ENCODE data around the gene NMNAT2. TPM values are rescaled to one million over a fixed set of nuclear protein-coding genes. Genes with fewer than 3 reads are reported as not detected.

Gene NMNAT2
- total and polyA plus RNA-seq, 2 of the 13 experiments (the other 11 are each of a cell fraction or from before 2014, with no cell fraction given) = not detected

DNA sequence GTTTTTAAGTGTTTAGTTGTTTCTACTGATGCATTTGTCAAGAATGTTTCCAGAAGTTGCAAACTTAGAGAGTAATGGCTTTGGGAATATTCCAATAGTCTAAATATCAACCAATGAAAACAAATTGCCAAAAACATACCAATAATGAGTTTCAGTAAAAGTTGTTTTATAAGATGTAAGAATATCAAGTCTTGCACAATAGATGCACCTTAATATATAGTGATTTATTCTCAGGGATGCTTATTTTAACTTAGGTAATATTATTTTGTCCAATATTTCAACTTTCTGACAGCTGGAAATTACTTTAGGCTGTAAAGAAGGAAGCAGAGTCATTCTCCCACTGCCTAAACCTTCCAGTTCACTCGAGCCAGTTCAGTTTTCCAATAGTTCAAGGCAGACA lies 5.4 kb upstream of the NMNAT2 start:
- ChIA-PET POLR2A (no interaction called here), CTCF (ENCODE audit: low intra/inter-chr PET ratio, low total read pairs) (no interaction called here)
- Histone ChIP-seq H3K79me2 (ENCODE audit: insufficient read depth, low read length) (no peaks in the 10 kb centered on the region), H3K9ac (ENCODE audit: insufficient read depth, low read depth, low read length) (no peak overlapping the region), H4K20me1 (ENCODE audit: insufficient read depth, low read length) (no peaks in the 10 kb centered on the region), H3K4me1 (ENCODE audit: insufficient read depth, low read length) (no peaks in the 10 kb centered on the region), H3K4me3 (replicated peaks in 1 of 3; ENCODE audit: insufficient read depth in 1 of 3, low read depth in 2 of 3, low read length in 3 of 3) (no peak overlapping the region), H3K27ac (ENCODE audit: extremely low read length, insufficient read depth, low read length) (no peak overlapping the region), H2AFZ (ENCODE audit: low read length) (no peak overlapping the region), H3K36me3 (replicated peaks in 1 of 2; ENCODE audit: control insufficient read depth in 1 of 2, insufficient read depth in 2 of 2, low read length in 2 of 2) (no peaks in the 10 kb centered on the region), H3K9me3 (ENCODE audit: low read length) (no peaks in the 10 kb centered on the region), H3K4me2 (ENCODE audit: low read depth, low read length) (no peak overlapping the region), H3K27me3 (ENCODE audit: control insufficient read depth in 1 of 2, insufficient read depth in 2 of 2, low read length in 2 of 2) (peaks cover 0 to 5% of the 10 kb centered on the region in 2 experiments; a peak in 1 of 5 replicates)
- TF ChIP-seq, protein P1, sequence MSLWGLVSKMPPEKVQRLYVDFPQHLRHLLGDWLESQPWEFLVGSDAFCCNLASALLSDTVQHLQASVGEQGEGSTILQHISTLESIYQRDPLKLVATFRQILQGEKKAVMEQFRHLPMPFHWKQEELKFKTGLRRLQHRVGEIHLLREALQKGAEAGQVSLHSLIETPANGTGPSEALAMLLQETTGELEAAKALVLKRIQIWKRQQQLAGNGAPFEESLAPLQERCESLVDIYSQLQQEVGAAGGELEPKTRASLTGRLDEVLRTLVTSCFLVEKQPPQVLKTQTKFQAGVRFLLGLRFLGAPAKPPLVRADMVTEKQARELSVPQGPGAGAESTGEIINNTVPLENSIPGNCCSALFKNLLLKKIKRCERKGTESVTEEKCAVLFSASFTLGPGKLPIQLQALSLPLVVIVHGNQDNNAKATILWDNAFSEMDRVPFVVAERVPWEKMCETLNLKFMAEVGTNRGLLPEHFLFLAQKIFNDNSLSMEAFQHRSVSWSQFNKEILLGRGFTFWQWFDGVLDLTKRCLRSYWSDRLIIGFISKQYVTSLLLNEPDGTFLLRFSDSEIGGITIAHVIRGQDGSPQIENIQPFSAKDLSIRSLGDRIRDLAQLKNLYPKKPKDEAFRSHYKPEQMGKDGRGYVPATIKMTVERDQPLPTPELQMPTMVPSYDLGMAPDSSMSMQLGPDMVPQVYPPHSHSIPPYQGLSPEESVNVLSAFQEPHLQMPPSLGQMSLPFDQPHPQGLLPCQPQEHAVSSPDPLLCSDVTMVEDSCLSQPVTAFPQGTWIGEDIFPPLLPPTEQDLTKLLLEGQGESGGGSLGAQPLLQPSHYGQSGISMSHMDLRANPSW (CRISPR knock-in tag; IDR thresholded peaks at IDR 0.05; ENCODE audit: borderline replicate concordance) = no peak
- no peak for TF ChIP-seq ZNF557 (CRISPR knock-in tag; IDR thresholded peaks at IDR 0.05)
- no peak for TF ChIP-seq ZNF781 (CRISPR knock-in tag; IDR thresholded peaks at IDR 0.05; ENCODE audit: borderline replicate concordance, not compliant biosample characterization)
- peak; percentile 37; the same call in 1 of the 2 replicates for TF ChIP-seq CEBPB (IDR thresholded peaks at IDR 0.05; ENCODE audit: borderline replicate concordance, low read depth, low read length)
- TF ChIP-seq SMARCC2 (IDR thresholded peaks at IDR 0.05) = no peak
- no peak for DNase-seq (ENCODE audit: low spot score)
- ATAC-seq = no peak
- no peak for FAIRE-seq
- BruUV-seq (replicated peaks) = no TSS peak
- 0% methylated on average over 1 of the region's 1 CpG for WGBS (ENCODE audit: low lambda C conversion rate)
- in situ Hi-C loops (cut with HindIII; ENCODE audit: extremely low pct_ligation_motif_present, low pct_unique_long_range_greater_than_20kb) (no loop called here), intact Hi-C loops (cut with micrococcal nuclease; ENCODE audit: unreplicated experiment) (no loop called here)

DNA sequence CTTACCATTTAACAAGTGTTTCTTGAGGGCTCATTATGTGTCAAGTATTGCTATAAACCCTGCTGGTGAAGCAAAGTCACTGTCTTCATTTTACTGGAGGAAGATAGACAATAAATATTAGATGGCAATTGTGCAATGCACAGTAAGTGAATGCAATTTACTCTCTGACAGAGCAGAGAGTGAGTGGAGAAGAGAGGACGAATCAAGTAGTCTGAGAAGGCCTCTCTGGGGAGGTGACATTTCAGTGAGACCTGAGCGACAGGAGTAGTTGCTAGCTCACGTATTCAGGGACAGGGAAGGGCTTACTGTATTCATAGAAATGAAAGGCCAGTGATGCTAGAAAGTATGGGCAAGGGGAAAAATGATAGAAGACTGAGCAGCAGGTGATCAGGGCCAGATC lies 1.2 kb upstream of the NMNAT2 start:
- Histone ChIP-seq H3K4me1 (ENCODE audit: insufficient read depth, low read length) (no peaks in the 10 kb centered on the region), H3K9me3 (ENCODE audit: low read length) (no peaks in the 10 kb centered on the region), H3K9ac (ENCODE audit: insufficient read depth, low read depth, low read length) (no peak overlapping the region), H3K4me2 (ENCODE audit: low read depth, low read length) (no peak overlapping the region), H3K79me2 (ENCODE audit: insufficient read depth, low read length) (no peaks in the 10 kb centered on the region), H4K20me1 (ENCODE audit: insufficient read depth, low read length) (no peaks in the 10 kb centered on the region), H3K27ac (ENCODE audit: extremely low read length, insufficient read depth, low read length) (no peak overlapping the region), H3K27me3 (ENCODE audit: control insufficient read depth in 1 of 2, insufficient read depth in 2 of 2, low read length in 2 of 2) (peaks cover 0 to 10% of the 10 kb centered on the region in 2 experiments; a peak in 1 of 5 replicates), H3K36me3 (replicated peaks in 1 of 2; ENCODE audit: control insufficient read depth in 1 of 2, insufficient read depth in 2 of 2, low read length in 2 of 2) (no peaks in the 10 kb centered on the region), H2AFZ (ENCODE audit: low read length) (no peak overlapping the region), H3K4me3 (replicated peaks in 1 of 3; ENCODE audit: insufficient read depth in 1 of 3, low read depth in 2 of 3, low read length in 3 of 3) (no peak overlapping the region)
- DNase-seq (ENCODE audit: low spot score) (no peak), FAIRE-seq (no peak), ATAC-seq (no peak)
- no peak for TF ChIP-seq TOE1 (CRISPR knock-in tag; IDR thresholded peaks at IDR 0.05)
- TF ChIP-seq CEBPB (IDR thresholded peaks at IDR 0.05; ENCODE audit: borderline replicate concordance, low read depth, low read length) = 0 out of 2 replicates have a peak, but pooled peaks have one; percentile 22
- no TSS peak for BruUV-seq (replicated peaks)
- ChIA-PET CTCF (ENCODE audit: low intra/inter-chr PET ratio, low total read pairs) (no interaction called here), POLR2A (no interaction called here)
- WGBS (ENCODE audit: low lambda C conversion rate) = 24% methylated on average over 3 of the region's 3 CpGs
- intact Hi-C loops (cut with micrococcal nuclease; ENCODE audit: unreplicated experiment) (no loop called here), in situ Hi-C loops (cut with HindIII; ENCODE audit: extremely low pct_ligation_motif_present, low pct_unique_long_range_greater_than_20kb) (no loop called here)

Data from HepG2 (cell line).